Gastrocnemius medialis (tissue), 4 donors: Measurements from ENCODE around the gene CFAP46. TPM values are rescaled to one million over a fixed set of nuclear protein-coding genes. Genes with fewer than 3 reads are reported as not detected.

Experiments used
- ATAC-seq, 2 donors: fragments of 150-250 bp; one replicate each; pipeline ENCODE4 v1.9.1; 2016
- DNase-seq, 2 donors: peaks; one replicate each; pipeline ENCODE4 v3.0.0-alpha.2; 2019
- H3K27ac ChIP-seq, 4 donors: fragments of 200-600 bp; sonication (generic); 1 replicate in 1 of 4; 2 replicates in 3 of 4; pipeline ENCODE4 v1.5.1; 2016 to 2018; ENCODE audit warnings: mild to moderate bottlenecking in 2 of 4, moderate library complexity in 1 of 4
- H3K27me3 ChIP-seq, 3 donors: fragments of 200-600 bp; sonication (generic) in 2 of 3; 1 replicate in 1 of 3; 2 replicates in 2 of 3; pipeline versions ENCODE4 v1.5.1 to v1.6.0; 2016 to 2019; ENCODE audit warnings: mild to moderate bottlenecking in 1 of 3, moderate library complexity in 1 of 3
- H3K36me3 ChIP-seq, 2 donors: fragments of 200-600 bp; sonication (generic) in 1 of 2; one replicate each; pipeline ENCODE4 v1.5.1; 2017 to 2018
- H3K4me1 ChIP-seq, 2 donors: fragments of 200-600 bp; sonication (generic) in 1 of 2; one replicate each; pipeline ENCODE4 v1.5.1; 2016 to 2017; ENCODE audit warnings: mild to moderate bottlenecking in 2 of 2
- H3K4me3 ChIP-seq, 4 donors: fragments of 200-600 bp; sonication (generic) in 3 of 4; 1 replicate in 1 of 4; 2 replicates in 3 of 4; pipeline ENCODE4 v1.5.1; 2016 to 2019; ENCODE audit warnings: mild to moderate bottlenecking in 2 of 4
- H3K9me3 ChIP-seq, 3 donors: fragments of 200-600 bp; sonication (generic) in 2 of 3; 1 replicate in 1 of 3; 2 replicates in 2 of 3; pipeline ENCODE4 v1.5.1; 2016 to 2019
- POLR2A ChIP-seq, 2 donors: fragments of 450-650 bp; IDR thresholded peaks; one replicate each; pipeline ENCODE4 v1.6.1; 2017; ENCODE audit warnings: antibody characterized with exemption in 2 of 2, mild to moderate bottlenecking in 2 of 2, moderate library complexity in 2 of 2
- in situ Hi-C, 4 donors: fragments of 200-750 bp; cut with MboI; loops; one replicate each; pipeline versions ENCODE4 v1.15.0 to v1.8.0; 2017; ENCODE audit warnings: low sequenced_read_pairs in 4 of 4
- intact Hi-C: fragments of 100-400 bp; cut with DNase I; formaldehyde crosslinking; loops from one replicate; pipeline ENCODE4 v1.15.1; 2023; ENCODE audit warnings: low total_unique reads
- total RNA-seq, 4 donors: library from RNA; depleted of rRNA; stranded (reverse); fragments of >200 nt; gene quantifications; one replicate each; pipeline versions ENCODE4 v1.1.0 to v1.2.3, GENCODE V29; 2016
- TF ChIP-seq, protein P1 (sequence below), 5 experiments: fragments of 450-650 bp in 3 of 5; fragments of 200-600 bp in 2 of 5; sonication (generic) in 2 of 5; IDR thresholded peaks in 4 of 5; conservative IDR thresholded peaks in 1 of 5; 1 replicate in 4 of 5; 2 replicates in 1 of 5; pipeline ENCODE4 v1.5.1; 2016 to 2019; ENCODE audit warnings: antibody characterized with exemption in 5 of 5, mild to moderate bottlenecking in 3 of 5, moderate library complexity in 3 of 5

CFAP46 gene
- total RNA-seq, 4 donors from 2014 or later, result 4.2 to 27.9 (median 11.9) TPM

DNA sequence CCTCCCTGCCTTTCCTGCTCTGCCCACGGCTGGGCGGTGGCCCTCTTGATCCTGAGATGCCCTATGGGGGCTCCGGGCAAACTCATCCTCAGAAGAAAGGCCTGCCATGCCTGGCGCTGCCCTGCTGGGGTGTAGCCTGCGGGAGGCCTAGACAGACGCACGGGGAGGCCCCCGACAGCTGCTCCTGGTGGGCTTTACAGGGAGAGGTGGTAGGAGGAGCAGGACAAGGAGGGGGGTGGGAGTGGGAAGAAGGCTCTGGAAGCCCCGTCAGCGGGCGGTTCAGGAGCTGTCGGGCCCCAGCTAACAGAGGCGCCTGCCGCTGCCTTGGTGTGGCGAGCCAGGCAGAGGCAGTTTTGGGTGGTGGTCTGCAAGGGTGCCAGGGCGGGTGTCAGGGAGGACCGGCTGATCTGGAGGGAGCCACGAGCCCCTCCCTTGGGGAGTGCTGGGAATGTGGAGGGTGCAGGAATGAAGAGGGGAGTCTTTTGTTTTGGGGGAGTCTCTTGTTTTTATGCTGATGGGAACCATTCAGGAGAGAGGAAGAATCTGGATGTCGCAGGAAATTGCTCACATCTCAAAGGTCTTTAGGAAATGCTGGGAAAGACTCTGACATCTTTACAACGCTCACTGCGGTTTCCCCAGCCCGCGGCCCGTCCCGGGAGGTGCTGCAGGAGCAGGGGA is 63.5 kb downstream of the CFAP46 start:
- Histone ChIP-seq H3K27ac (no peak overlapping the region), H3K27me3 (peaks cover 28 to 50% (median 41%) of the 10 kb centered on the region in 3 donors), H3K4me3 (no peak overlapping the region), H3K36me3 (no peaks in the 10 kb centered on the region), H3K9me3 (no peaks in the 10 kb centered on the region), H3K4me1 (no peaks in the 10 kb centered on the region)
- no peak for ATAC-seq
- in situ Hi-C loops (no loop called here), intact Hi-C loops (no loop called here)
- TF ChIP-seq POLR2A (IDR thresholded peaks at IDR 0.05), result no peak
- TF ChIP-seq, protein P1, sequence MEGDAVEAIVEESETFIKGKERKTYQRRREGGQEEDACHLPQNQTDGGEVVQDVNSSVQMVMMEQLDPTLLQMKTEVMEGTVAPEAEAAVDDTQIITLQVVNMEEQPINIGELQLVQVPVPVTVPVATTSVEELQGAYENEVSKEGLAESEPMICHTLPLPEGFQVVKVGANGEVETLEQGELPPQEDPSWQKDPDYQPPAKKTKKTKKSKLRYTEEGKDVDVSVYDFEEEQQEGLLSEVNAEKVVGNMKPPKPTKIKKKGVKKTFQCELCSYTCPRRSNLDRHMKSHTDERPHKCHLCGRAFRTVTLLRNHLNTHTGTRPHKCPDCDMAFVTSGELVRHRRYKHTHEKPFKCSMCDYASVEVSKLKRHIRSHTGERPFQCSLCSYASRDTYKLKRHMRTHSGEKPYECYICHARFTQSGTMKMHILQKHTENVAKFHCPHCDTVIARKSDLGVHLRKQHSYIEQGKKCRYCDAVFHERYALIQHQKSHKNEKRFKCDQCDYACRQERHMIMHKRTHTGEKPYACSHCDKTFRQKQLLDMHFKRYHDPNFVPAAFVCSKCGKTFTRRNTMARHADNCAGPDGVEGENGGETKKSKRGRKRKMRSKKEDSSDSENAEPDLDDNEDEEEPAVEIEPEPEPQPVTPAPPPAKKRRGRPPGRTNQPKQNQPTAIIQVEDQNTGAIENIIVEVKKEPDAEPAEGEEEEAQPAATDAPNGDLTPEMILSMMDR (IDR thresholded peaks at IDR 0.05 in 4 of 5, conservative IDR thresholded peaks at IDR 0.05 in 1 of 5), result no peak
- no peak for DNase-seq

DNA sequence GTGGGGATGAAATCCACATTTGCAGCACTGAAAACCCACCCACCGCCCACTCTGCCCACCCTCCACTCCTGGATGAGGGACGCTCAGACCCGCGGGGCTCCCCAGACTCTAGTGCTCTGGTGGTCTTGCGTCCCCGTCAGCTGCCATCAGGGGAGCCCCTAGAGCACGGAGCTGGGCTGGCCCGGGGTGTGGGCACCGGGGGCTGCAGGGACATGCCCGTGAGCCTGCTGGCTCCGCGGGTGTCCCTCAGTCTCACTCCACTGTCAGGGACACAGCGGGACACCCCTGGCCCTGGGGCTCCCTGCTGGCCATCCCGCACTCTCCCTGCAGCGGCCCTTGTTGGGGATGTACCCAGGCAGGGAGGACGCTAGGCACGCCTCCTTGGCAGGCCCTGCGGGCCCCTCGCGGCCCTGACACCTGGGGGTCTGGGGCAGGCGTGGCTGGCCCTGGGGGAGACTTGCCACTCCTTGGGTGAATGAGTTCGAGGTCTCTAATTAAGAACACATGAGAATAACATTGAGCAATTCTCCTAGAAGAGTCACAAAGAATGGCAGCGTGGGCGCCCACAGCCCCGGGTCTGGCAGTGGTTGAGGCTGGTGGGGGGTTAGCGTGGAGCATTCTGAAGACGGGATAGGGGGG is 64.2 kb downstream of the CFAP46 start:
- in situ Hi-C loops, result no loop called here
- no peak for ATAC-seq
- H3K27ac ChIP-seq, result no peak overlapping the region
- DNase-seq, result no peak
- peaks cover 29 to 50% (median 41%) of the 10 kb centered on the region in 3 donors for H3K27me3 ChIP-seq
- intact Hi-C loops, result no loop called here
- H3K4me3 ChIP-seq, result no peak overlapping the region
- H3K4me1 ChIP-seq, result no peaks in the 10 kb centered on the region
- no peaks in the 10 kb centered on the region for H3K9me3 ChIP-seq
- TF ChIP-seq, protein P1 (IDR thresholded peaks at IDR 0.05 in 4 of 5, conservative IDR thresholded peaks at IDR 0.05 in 1 of 5), result no peak
- no peak for TF ChIP-seq POLR2A (IDR thresholded peaks at IDR 0.05)
- no peaks in the 10 kb centered on the region for H3K36me3 ChIP-seq

DNA sequence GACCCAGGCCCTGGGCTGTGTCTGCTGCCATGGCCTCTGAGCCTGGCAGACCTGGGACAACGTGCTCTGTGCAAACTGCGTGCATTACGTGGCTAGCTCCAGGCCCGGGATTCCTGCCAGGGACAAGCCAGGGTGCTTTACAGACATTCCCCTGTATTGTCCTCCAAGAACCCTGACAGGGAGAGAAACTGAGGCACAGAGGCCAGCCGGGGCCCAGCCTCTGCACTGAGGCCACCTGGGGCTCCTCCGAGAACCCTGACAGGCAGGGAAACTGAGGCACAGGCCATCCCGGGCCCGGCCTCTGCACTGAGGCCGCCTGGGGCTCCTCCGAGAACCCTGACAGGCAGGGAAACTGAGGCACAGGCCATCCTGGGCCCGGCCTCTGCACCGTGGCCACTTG is 64.9 kb downstream of the CFAP46 start:
- no peaks in the 10 kb centered on the region for H3K4me1 ChIP-seq
- intact Hi-C loops (no loop called here), in situ Hi-C loops (no loop called here)
- TF ChIP-seq, protein P1 (IDR thresholded peaks at IDR 0.05 in 4 of 5, conservative IDR thresholded peaks at IDR 0.05 in 1 of 5), result no peak
- no peak for TF ChIP-seq POLR2A (IDR thresholded peaks at IDR 0.05)
- no peak overlapping the region for H3K27ac ChIP-seq
- ATAC-seq, result no peak
- H3K4me3 ChIP-seq, result no peak overlapping the region
- peaks cover 31 to 54% (median 41%) of the 10 kb centered on the region in 3 donors for H3K27me3 ChIP-seq
- DNase-seq, result no peak
- H3K36me3 ChIP-seq, result no peaks in the 10 kb centered on the region
- no peaks in the 10 kb centered on the region for H3K9me3 ChIP-seq

DNA sequence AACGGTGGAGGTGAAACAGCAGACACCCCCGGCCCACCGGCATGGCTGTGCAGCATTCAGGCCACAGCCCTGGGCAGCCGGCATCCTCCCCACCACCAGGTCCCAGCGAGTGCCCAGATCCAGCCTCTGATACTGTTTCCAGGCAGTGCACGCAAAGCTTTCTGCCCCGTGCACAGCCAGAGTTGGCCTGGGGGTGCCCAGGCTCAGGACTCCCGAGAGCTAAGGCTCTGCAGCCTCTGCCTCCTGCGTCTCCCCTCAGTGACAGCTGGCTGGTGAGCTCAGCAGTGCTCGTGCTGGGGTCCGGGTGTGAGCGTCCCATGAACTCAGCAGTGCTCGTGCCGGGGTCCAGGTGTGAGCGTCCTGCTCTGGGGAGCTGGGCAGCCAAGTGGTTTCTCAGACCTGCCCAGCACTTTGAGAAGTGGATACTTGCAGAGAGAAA is 65.4 kb downstream of the CFAP46 start:
- H3K36me3 ChIP-seq, result no peaks in the 10 kb centered on the region
- no peak overlapping the region for H3K4me3 ChIP-seq
- H3K9me3 ChIP-seq, result no peaks in the 10 kb centered on the region
- H3K27me3 ChIP-seq, result peaks cover 35 to 57% (median 41%) of the 10 kb centered on the region in 3 donors
- in situ Hi-C loops, result no loop called here
- intact Hi-C loops, result no loop called here
- H3K4me1 ChIP-seq, result no peaks in the 10 kb centered on the region
- no peak overlapping the region for H3K27ac ChIP-seq
- no peak for TF ChIP-seq POLR2A (IDR thresholded peaks at IDR 0.05)
- TF ChIP-seq, protein P1 (IDR thresholded peaks at IDR 0.05 in 4 of 5, conservative IDR thresholded peaks at IDR 0.05 in 1 of 5), result no peak
- DNase-seq (no peak), ATAC-seq (no peak)
